Left ventricle myocardium inferior (tissue), 1 donor: ENCODE data around the gene TSPAN9. TPM values are rescaled to one million over a fixed set of nuclear protein-coding genes. Genes with fewer than 3 reads are reported as not detected.
A peak's percentile ranks its signal among the peaks of the same experiment; 100 is the strongest.

Experiments used
- DNase-seq: peaks from one replicate; pipeline ENCODE4 v3.0.0-alpha.2; 2020
- H3K27ac ChIP-seq: fragments of 200-600 bp; replicated peaks from 2 replicates; pipeline ENCODE4 v1.8.0; 2021
- H3K27me3 ChIP-seq: fragments of 200-600 bp; 2 replicates; pipeline ENCODE4 v1.8.0; 2021; ENCODE audit warnings: low read depth
- H3K36me3 ChIP-seq: fragments of 200-600 bp; 2 replicates; pipeline ENCODE4 v1.8.0; 2021
- H3K4me1 ChIP-seq: fragments of 200-600 bp; 2 replicates; pipeline ENCODE4 v1.8.0; 2021
- H3K4me3 ChIP-seq: fragments of 200-600 bp; 2 replicates; pipeline ENCODE4 v1.8.0; 2021; ENCODE audit warnings: mild to moderate bottlenecking, moderate library complexity
- H3K9me3 ChIP-seq: fragments of 200-600 bp; replicated peaks from 2 replicates; pipeline ENCODE4 v1.8.0; 2021
- CTCF ChIP-seq: fragments of 200-600 bp; IDR thresholded peaks from 2 replicates; pipeline ENCODE4 v1.8.0; 2021; ENCODE audit warnings: antibody characterized with exemption, mild to moderate bottlenecking, borderline replicate concordance
- intact Hi-C: fragments of 100-400 bp; cut with micrococcal nuclease; formaldehyde crosslinking; loops from one replicate; pipeline ENCODE4 v1.11.0; 2022
- total RNA-seq: library from RNA; stranded (reverse); fragmentation: NEBNext Ultra II Directional; extraction: Animal tissue kit (Norgen Biotek cat#: 25700); gene quantifications from one replicate; pipeline ENCODE4 v1.2.1, GENCODE V29; 2021
- donor health status: DM: no; HTN: yes; CAD: no; lungs with severe emphysema.

TSPAN9 gene
- total RNA-seq, 1 donor from 2014 or later: 305 TPM

- intact Hi-C loops: loop anchor here (10.0 kb wide), 2 partner anchors 60 to 70 kb away; no protein-coding TSS in a partner anchor
- no peak for DNase-seq
- Histone ChIP-seq H3K9me3 (no peaks in the 10 kb centered on the region), H3K36me3 (no peaks in the 10 kb centered on the region), H3K4me1 (peaks cover 90% of the 10 kb centered on the region), H3K4me3 (peak overlapping the region; percentile 76), H3K27me3 (no peaks in the 10 kb centered on the region), H3K27ac (peak overlapping the region; percentile 87)
- no peak for TF ChIP-seq CTCF
Measured at GRCh38 chr12:3204730-3205531, 127.8 kb downstream of the TSPAN9 start.

GRCh38 chr12:3205742-3206519, 128.8 kb downstream of the TSPAN9 start:
- peaks cover 85% of the 10 kb centered on the region for H3K4me1 ChIP-seq
- H3K27me3 ChIP-seq: no peaks in the 10 kb centered on the region
- no peaks in the 10 kb centered on the region for H3K9me3 ChIP-seq
- intact Hi-C loops: loop anchor here (10.0 kb wide), 2 partner anchors 61 to 69 kb away; no protein-coding TSS in a partner anchor
- DNase-seq: no peak
- H3K4me3 ChIP-seq: peak overlapping the region; percentile 31
- no peak for TF ChIP-seq CTCF
- H3K27ac ChIP-seq: peak overlapping the region; percentile 87
- H3K36me3 ChIP-seq: no peaks in the 10 kb centered on the region

- no peaks in the 10 kb centered on the region for H3K27me3 ChIP-seq
- no peaks in the 10 kb centered on the region for H3K9me3 ChIP-seq
- DNase-seq: no peak
- no peak for TF ChIP-seq CTCF
- H3K4me3 ChIP-seq: no peak overlapping the region
- H3K4me1 ChIP-seq: peaks cover 78% of the 10 kb centered on the region
- intact Hi-C loops: loop anchor here (10.0 kb wide), 2 partner anchors 62 to 68 kb away; no protein-coding TSS in a partner anchor
- H3K36me3 ChIP-seq: no peaks in the 10 kb centered on the region
- H3K27ac ChIP-seq: peak overlapping the region; percentile 87
Measured at GRCh38 chr12:3206536-3207072, 129.4 kb downstream of the TSPAN9 start.

GRCh38 chr12:3207175-3207574, 130.0 kb downstream of the TSPAN9 start:
- Histone ChIP-seq H3K36me3 (no peaks in the 10 kb centered on the region), H3K4me1 (peaks cover 72% of the 10 kb centered on the region), H3K4me3 (peak overlapping the region; percentile 17), H3K9me3 (no peaks in the 10 kb centered on the region), H3K27me3 (no peaks in the 10 kb centered on the region), H3K27ac (peak overlapping the region; percentile 87)
- no peak for DNase-seq
- TF ChIP-seq CTCF: no peak
- intact Hi-C loops: loop anchor here (10.0 kb wide), 2 partner anchors 62 to 68 kb away; no protein-coding TSS in a partner anchor

- intact Hi-C loops: loop anchor here (10.0 kb wide), 2 partner anchors 63 to 67 kb away; no protein-coding TSS in a partner anchor
- H3K27me3 ChIP-seq: no peaks in the 10 kb centered on the region
- H3K9me3 ChIP-seq: no peaks in the 10 kb centered on the region
- H3K27ac ChIP-seq: peak overlapping the region; percentile 87
- no peak for DNase-seq
- peak; percentile 52 for TF ChIP-seq CTCF
- H3K4me1 ChIP-seq: peaks cover 72% of the 10 kb centered on the region
- no peaks in the 10 kb centered on the region for H3K36me3 ChIP-seq
- H3K4me3 ChIP-seq: peak overlapping the region; percentile 17
Measured at GRCh38 chr12:3207858-3208257, 130.7 kb downstream of the TSPAN9 start.
